Epithelial cell of esophagus (primary cell): Measurements from ENCODE around the gene LRRN2.

ENCODE experiments used
- DNase-seq: peaks from one replicate; pipeline ENCODE4 v3.0.0; 2010; ENCODE audit warnings: low read depth
- H3K4me3 ChIP-seq: 2 replicates; pipeline ENCODE4 v1.5.1; 2011; ENCODE audit warnings: mild to moderate bottlenecking, low read length, control low read depth
- CTCF ChIP-seq: IDR thresholded peaks from 2 replicates; pipeline ENCODE4 v1.5.1; 2011; ENCODE audit warnings: low read depth, mild to moderate bottlenecking, low read length, control low read depth, inconsistent platforms; ENCODE audit not compliant: insufficient read depth; ENCODE audit errors: missing control alignments

Gene LRRN2

GRCh38 chr1:204576422-204576821 is 109.1 kb downstream of the LRRN2 start:
- TF ChIP-seq CTCF = no peak

GRCh38 chr1:204575221-204576190 is 110.0 kb downstream of the LRRN2 start:
- TF ChIP-seq CTCF = no peak
- H3K4me3 ChIP-seq = no peak overlapping the region
- DNase-seq = no peak

More at GRCh38 chr1:204576422-204576821, 109.1 kb downstream of the LRRN2 start:
- H3K4me3 ChIP-seq = no peak overlapping the region
- no peak for DNase-seq

DNA sequence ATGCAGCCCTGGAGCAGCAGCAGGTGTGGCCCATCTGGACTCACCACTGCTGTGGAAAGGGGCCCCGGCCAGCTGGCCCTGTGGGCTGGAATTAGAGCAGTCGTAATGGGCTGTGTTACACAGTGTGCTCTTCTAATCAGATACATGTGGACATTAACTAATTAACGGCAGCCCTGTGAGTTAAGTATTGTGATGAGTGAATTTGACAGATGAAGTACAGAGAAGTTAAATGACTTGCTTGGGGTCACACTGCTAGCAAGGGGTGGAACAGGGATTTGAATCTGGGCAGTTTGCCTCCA is 110.7 kb downstream of the LRRN2 start:
- DNase-seq = no peak
- no peak for TF ChIP-seq CTCF
- no peak overlapping the region for H3K4me3 ChIP-seq

DNA sequence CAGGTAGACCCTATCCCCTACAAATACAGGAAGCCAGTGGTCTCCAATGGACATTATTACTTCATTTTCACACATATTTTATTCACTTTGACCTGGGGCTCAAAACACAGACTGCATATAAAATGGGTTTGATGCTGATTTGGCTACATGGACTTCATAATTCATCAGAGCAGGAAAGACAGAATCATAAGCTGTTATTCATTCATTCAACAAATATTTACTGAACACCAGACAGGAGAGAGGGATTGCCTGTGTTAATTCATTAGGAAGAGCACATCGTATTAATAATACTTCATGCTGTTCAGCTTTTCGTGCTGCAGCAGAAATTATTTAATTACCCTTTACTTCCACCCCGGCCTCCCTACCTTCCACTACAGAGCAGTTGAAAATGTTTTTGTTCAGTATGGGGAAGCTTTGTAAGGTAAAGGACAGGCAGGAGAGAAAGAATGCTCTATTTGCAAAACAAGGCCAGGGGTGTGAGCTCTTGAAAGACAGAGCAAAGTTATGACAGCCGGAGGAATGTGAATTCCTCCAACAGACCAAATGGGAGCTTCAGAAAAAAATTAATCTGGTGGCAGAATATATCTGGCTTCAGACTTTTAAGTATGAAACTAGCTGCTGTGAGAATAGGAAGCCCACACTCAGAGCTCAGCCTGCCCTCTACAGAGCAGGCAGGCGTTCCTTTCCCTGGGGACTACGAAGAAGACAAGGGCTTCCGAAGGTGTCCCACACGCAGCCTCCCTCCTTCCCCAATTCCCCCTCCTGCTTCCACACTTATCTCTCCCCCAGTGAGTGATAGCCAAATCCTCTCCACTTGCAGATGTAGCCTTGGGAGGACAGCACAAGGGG is 111.3 kb downstream of the LRRN2 start:
- TF ChIP-seq CTCF = no peak
- DNase-seq = no peak

GRCh38 chr1:204572923-204573922 is 112.3 kb downstream of the LRRN2 start:
- DNase-seq = peak; percentile 67
- no peak overlapping the region for H3K4me3 ChIP-seq
- TF ChIP-seq CTCF = no peak

More for the DNA sequence above, 111.3 kb downstream of the LRRN2 start:
- H3K4me3 ChIP-seq = no peak overlapping the region

GRCh38 chr1:204571631-204572030 is 113.9 kb downstream of the LRRN2 start:
- no peak for TF ChIP-seq CTCF
- DNase-seq = peak; percentile 46
- no peak overlapping the region for H3K4me3 ChIP-seq
